ENCODE measurements around the gene DOCK4.

Gene DOCK4

DNA sequence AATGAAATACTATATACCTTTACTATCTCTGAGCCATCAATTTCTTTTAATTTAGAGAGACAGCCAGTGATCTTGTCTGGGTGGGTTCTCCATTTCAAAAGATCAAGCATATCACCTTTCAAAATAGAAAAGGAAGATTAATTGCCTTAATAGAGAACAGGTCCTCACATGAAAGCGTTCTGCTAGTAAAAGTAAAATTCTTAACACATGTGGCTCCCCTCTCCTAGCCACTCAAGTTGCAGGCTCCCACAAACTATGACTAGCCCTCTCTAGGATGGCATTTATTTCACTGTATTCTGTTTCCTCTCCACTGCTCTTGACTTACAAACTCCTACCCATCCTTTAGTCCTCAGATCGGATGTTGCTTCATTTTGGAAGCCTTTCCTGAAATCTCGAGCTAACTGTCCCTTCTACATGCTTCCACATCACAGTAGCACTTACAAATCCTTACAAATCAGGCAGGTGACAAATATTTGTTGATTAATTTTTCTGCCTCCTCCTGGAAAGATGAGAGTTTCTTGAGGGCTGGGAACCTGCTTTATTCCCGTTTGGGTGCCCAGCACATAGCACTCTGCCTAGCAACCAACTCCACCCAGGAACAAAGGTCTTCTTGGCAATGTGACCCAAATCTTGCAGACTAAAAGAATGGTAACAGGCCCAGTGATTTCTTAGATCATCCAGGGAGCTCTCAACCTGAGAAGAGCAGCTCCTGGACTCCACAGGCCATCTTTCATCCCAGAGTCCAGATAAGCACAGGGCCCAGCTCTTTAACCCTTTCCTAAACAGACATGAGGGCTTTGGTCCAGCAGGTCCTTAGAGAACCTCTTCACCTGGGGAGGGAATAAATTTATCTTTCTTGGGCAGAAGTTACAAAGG lies 333.5 kb downstream of the DOCK4 start:
- no peak for DNase-seq

GRCh38 chr7:111871283-111871682 lies 334.9 kb downstream of the DOCK4 start:
- DNase-seq, result no peak

DNA sequence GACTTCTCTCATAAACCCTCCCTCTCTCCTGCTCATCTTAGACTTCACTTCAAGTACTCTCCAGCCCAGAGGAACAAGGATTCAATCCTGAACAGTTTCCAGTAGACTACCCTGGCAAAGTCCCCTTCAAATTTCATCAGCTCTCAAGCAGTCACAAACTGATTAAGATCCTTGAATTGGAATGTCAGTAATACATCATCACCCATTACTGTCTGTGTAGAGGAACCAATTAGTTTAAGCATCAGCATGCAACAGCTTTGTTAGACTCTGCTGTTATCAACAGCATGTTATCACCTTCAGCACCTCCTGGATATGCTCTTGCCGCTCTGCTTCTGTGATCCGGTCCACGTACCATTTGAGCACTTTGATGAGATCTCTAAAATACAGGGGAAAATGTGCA lies 336.9 kb downstream of the DOCK4 start:
- no peak for DNase-seq

DNA sequence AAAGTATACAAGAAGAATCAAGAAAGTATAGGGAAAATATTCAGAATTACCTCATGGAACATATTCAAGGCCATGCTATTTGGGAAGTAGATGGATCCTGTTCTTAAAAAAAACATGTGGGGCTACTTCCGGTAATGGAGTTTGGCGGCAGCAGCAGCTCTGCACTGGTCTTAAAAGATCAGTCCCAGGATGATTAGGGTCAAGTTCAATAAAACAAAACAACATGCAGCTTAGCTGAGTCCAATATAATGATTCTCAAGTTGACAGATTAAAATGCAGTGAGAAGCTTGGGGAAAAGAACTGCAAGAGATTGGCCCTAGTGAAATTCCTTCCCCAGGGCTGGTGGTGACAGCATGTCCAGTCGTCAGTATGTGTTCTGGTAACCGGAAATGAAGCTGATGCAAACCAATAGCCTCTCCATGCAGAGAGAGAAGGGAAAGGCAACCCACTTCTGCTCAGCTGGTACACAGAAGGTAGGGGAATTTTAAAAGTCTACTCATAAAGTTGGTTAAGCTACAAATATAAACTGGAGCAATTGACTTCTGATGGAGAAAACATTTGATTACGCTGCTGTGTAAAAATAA lies 338.8 kb downstream of the DOCK4 start:
- DNase-seq, result no peak

DNA sequence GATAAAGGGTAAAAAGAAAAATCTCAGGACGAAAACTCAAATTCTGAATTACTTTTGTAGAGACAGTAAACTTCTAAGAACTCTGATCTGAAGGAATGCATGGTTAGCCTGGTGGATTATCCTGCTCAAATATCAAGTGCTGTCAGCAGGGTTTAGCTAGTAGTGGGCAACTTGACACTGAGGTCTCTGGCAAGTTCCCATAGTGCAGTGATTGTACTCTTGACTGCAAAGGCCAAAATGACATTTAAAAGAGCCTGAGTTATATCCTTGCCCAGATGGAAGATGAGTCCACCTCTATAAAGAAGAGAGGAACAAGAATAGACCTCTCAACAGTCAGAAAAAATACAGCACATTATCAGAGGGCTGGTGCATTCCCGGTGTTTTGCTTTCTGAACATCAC lies 339.4 kb downstream of the DOCK4 start:
- DNase-seq, result no peak

DNA sequence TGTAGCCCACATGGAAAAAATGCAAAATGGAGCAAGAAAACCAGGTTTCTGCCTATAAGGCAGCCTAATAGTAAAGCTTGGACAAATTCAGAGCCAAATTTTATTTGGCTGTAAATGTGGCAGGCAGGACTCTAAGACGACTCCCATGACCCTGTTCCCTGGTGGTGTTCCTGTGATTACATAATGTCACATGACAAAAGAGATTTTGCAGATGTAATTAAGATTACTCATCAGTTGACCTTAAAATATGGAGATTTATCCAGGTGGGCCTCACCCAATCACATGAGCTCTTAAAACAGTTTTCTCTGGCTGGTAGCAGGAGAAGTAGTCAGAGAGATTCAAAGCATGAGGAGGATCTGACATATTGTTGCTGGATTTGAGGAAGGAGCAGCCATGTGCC lies 340.8 kb downstream of the DOCK4 start:
- no peak for DNase-seq

GRCh38 chr7:111864291-111864976 lies 341.8 kb downstream of the DOCK4 start:
- no peak for DNase-seq

- DNase-seq, result no peak
Measured at GRCh38 chr7:111863269-111863668, 342.9 kb downstream of the DOCK4 start.

DNA sequence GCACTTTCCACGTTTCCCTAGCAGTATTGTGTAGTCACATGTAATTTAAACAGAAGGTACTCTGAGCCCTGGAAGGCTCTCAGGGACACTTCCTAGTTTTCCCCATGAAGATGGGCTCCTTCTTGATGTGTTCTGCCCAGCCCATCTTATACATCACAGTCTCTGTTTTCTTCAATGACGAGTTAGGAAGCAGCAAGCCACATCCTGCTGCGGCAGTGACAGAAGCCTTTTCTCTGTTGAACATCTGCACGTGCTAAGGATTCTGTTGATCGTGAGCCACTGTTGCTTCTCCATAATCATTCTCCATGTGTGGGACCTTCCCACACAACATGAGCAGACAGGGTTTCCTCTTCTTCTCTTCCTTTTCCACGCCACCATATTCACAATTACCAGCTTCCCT lies 346.0 kb downstream of the DOCK4 start:
- no peak for DNase-seq

- DNase-seq, result no peak
Measured at GRCh38 chr7:111858331-111858730, 347.9 kb downstream of the DOCK4 start.

GRCh38 chr7:111855842-111856227 lies 350.4 kb downstream of the DOCK4 start:
- peak; percentile 1 to 5 for DNase-seq

DNA sequence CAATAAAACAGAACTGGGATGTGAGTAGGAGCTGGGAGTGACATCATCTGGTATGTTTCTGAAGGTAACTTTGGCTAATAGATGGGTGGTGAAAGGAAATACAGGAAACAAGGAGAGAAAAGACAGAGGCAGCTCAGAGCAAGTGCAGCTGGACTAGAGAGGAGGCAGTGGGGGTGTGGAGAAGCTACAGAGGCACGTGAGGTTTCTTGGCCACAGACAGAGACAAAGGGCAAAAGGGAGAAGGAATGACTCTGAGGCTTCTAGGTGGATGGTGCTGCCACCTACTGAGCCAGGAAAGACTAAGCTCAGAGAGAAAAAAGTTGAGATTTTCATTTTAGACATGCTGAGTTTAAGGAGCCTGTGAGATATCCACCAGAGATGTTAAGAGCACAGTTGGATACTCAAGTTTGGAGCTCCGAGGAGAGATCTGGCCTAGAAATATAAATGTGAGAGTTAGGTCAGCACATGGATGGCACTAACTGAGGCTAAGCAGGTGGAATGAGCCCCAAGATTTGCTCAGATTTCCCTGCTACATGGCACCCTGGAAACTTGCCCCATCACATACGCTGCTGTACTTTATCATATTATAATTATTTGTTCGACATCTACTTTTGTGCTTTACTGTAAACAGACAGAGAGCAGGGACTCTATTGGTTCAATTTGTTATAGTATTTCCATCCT lies 350.9 kb downstream of the DOCK4 start:
- peak; percentile 17 to 21 for DNase-seq

- DNase-seq, result no peak
Measured at GRCh38 chr7:111853201-111853990, 352.8 kb downstream of the DOCK4 start.

- DNase-seq, result no peak
Measured at GRCh38 chr7:111852081-111852480, 354.1 kb downstream of the DOCK4 start.

GRCh38 chr7:111846898-111847297 lies 359.3 kb downstream of the DOCK4 start:
- DNase-seq, result no peak

DNA sequence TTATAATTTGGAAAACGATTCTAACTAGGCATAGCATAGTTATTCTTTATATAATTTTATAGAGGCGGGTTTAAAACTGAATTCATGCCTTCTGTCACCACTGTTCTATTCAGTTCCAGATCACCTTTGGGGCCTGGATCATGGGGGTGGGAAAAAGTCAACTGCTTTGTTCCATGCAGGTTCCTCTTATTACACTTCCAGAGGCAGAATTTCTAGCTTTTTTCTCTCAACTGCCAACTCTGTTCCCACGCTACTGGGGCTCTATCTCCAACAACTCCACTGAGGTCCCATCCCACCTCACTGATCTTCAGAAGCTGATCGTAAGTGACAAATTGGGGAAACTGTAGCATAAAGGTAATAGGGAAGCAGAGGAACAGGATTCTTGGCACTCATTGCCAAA lies 360.3 kb downstream of the DOCK4 start:
- DNase-seq, result no peak

DNA sequence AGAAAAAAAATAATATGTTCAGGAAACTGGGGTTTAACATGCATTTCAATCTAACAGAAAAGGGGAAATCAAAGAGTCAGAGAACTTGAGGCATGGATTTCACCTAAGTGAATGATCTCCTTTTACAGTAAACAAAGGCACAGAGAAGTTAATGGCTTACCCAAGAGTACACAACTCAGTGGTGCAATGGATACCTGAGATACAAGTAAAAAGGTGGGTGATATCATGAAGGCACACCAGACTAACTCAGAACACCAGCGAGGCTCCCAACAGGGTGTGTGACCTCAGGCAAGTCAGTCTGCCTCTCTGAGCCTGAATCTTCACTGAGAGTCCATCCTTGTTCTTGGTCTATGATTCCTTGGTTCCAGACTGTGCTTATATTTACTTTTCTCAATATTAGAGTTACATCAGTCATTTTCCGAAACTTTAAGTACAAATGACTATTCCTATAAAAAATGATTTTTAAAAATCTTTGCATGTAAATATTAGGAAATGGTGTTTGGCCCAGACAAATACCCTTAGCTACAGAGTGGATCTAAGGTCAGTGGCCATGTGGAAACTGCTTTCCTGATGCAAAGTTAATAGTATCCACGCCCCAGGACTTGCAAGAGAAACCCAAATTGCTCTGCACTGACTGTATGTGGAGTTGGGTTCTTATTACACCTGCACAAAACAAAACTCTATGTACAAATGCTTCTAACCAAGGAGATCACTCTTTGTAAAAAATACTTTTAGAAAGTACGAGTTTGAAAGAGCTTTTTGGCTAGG lies 361.1 kb downstream of the DOCK4 start:
- no peak for DNase-seq

DNA sequence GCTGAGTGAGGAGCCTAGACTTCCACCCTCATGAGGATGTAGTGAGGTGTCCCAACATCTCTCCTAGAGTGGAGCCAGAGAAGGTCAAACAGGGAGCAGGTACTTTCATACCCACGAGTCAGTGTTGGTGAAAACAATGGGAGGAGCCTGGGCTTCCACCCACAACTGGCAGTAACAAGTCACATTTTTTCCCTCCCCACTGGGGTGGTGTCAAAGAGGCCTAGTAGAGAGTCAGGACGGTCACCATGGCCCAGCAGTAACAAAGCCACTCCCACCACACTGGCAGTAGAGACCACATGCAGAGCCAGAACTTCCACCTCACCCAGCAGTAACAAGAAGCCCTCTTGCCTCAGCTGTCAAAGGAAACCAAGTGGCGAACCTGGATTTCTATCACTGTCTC lies 363.7 kb downstream of the DOCK4 start:
- DNase-seq, result no peak

GRCh38 chr7:111841596-111842205 lies 364.5 kb downstream of the DOCK4 start:
- no peak for DNase-seq

- no peak for DNase-seq
Measured at GRCh38 chr7:111840528-111840927, 365.7 kb downstream of the DOCK4 start.

GRCh38 chr7:111839261-111839660 lies 366.9 kb downstream of the DOCK4 start:
- no peak for DNase-seq

Measured in SHP77 (cell line).